IMR-90 (cell line): Measurements from ENCODE around the gene SLC9B2. TPM values are rescaled to one million over a fixed set of nuclear protein-coding genes. Genes with fewer than 3 reads are reported as not detected.

ENCODE experiments used
- ATAC-seq: fragments of 200-7000 bp; cut with Tn5 transposase; 2 replicates; pipeline ENCODE4 v1.9.1; 2020; ENCODE audit warnings: low read depth, mild to moderate bottlenecking, moderate library complexity
- BruUV-seq: library from RNA; stranded (reverse); fragments of 400-500 nt; replicated peaks from 2 replicates; lab custom pipeline; 2021; lab: Mats Ljungman, UMichigan
- CTCF ChIA-PET: fragments of 300-600 bp; formaldehyde crosslinking; extraction: SDS; loops from one replicate; lab custom pipeline; 2021; ENCODE audit warnings: antibody characterized with exemption; lab: Yijun Ruan, JAX
- POLR2A ChIA-PET: fragments of 300-600 bp; sonication (Branson Sonifier 250); formaldehyde crosslinking; loops from one replicate; lab custom pipeline; 2022; ENCODE audit warnings: antibody characterized with exemption; ENCODE audit not compliant: unreplicated experiment; lab: Charles Lee
- DNase-seq: peaks from one replicate; pipeline ENCODE4 v3.0.0; 2013
- H2AFZ ChIP-seq: replicated peaks from 2 replicates; pipeline ENCODE3; 2013; ENCODE audit warnings: low read length, mild to moderate bottlenecking; ENCODE audit not compliant: poor library complexity
- H2AK5ac ChIP-seq: 2 replicates; pipeline ENCODE4 v1.6.1; 2013; ENCODE audit warnings: low read depth, low read length, inconsistent platforms
- H2AK9ac ChIP-seq: replicated peaks from 2 replicates; pipeline ENCODE3; 2013; ENCODE audit warnings: mild to moderate bottlenecking, low read depth, low read length, moderate library complexity; ENCODE audit not compliant: poor library complexity
- H2BK120ac ChIP-seq: 2 replicates; pipeline ENCODE4 v1.6.1; 2013; ENCODE audit warnings: low read depth, low read length, inconsistent platforms
- H2BK15ac ChIP-seq: 3 replicates; pipeline ENCODE4 v1.6.1; 2013; ENCODE audit warnings: low read depth, low read length, inconsistent platforms
- H2BK20ac ChIP-seq: 2 replicates; pipeline ENCODE4 v1.6.1; 2013; ENCODE audit warnings: low read depth, mild to moderate bottlenecking, inconsistent platforms, low read length, moderate library complexity
- H2BK5ac ChIP-seq: 2 replicates; pipeline ENCODE4 v1.6.1; 2013; ENCODE audit warnings: mild to moderate bottlenecking, low read depth, low read length, inconsistent platforms; ENCODE audit not compliant: poor library complexity, severe bottlenecking
- H3K14ac ChIP-seq: replicated peaks from 2 replicates; pipeline ENCODE4 v1.6.1; 2013; ENCODE audit warnings: low read depth, low read length, inconsistent platforms
- H3K18ac ChIP-seq: 2 replicates; pipeline ENCODE4 v1.6.1; 2013; ENCODE audit warnings: low read depth, low read length, control low read depth
- H3K23ac ChIP-seq: 2 replicates; pipeline ENCODE4 v1.6.1; 2013; ENCODE audit warnings: low read depth, low read length, inconsistent platforms
- H3K27ac ChIP-seq: 2 replicates; pipeline ENCODE4 v1.5.1; 2013; ENCODE audit warnings: mild to moderate bottlenecking, control low read depth, low read length; ENCODE audit not compliant: insufficient read depth
- H3K27me3 ChIP-seq: 2 replicates; pipeline ENCODE4 v1.6.1; 2013; ENCODE audit warnings: low read length; ENCODE audit not compliant: control insufficient read depth, insufficient read depth
- H3K36me3 ChIP-seq: 2 replicates; pipeline ENCODE4 v1.6.1; 2013; ENCODE audit warnings: low read length, mixed read lengths; ENCODE audit not compliant: control insufficient read depth, insufficient read depth
- H3K4ac ChIP-seq: 2 replicates; pipeline ENCODE4 v1.6.1; 2013; ENCODE audit warnings: low read depth, low read length, inconsistent platforms
- H3K4me1 ChIP-seq: 2 replicates; pipeline ENCODE4 v1.6.1; 2013; ENCODE audit warnings: low read length, mixed read lengths; ENCODE audit not compliant: control insufficient read depth, insufficient read depth
- H3K4me2 ChIP-seq: 2 replicates; pipeline ENCODE4 v1.6.1; 2013; ENCODE audit warnings: low read depth, mild to moderate bottlenecking, control low read depth, low read length, moderate library complexity
- H3K4me3 ChIP-seq: 2 replicates; pipeline ENCODE4 v1.5.1; 2013; ENCODE audit warnings: low read depth, mild to moderate bottlenecking, control low read depth, low read length, moderate library complexity; ENCODE audit not compliant: insufficient read depth
- H3K56ac ChIP-seq: 2 replicates; pipeline ENCODE4 v1.6.1; 2013; ENCODE audit warnings: low read length, inconsistent platforms; ENCODE audit not compliant: insufficient read depth; ENCODE audit errors: extremely low read depth
- H3K79me1 ChIP-seq, 2 experiments: 2 replicates each; pipeline ENCODE4 v1.6.1; 2013; ENCODE audit warnings: low read length in 2 of 2, inconsistent platforms in 1 of 2, low read depth in 1 of 2
- H3K9ac ChIP-seq: 2 replicates; pipeline ENCODE4 v1.6.1; 2013; ENCODE audit warnings: low read depth, low read length, control low read depth
- H3K9me1 ChIP-seq: 2 replicates; pipeline ENCODE4 v1.6.1; 2013; ENCODE audit warnings: low read length, inconsistent platforms; ENCODE audit not compliant: insufficient read depth
- H3K9me3 ChIP-seq: 2 replicates; pipeline ENCODE4 v1.6.1; 2013; ENCODE audit warnings: low read length; ENCODE audit not compliant: control insufficient read depth, insufficient read depth
- H4K20me1 ChIP-seq: 2 replicates; pipeline ENCODE4 v1.6.1; 2013; ENCODE audit warnings: low read length, inconsistent platforms; ENCODE audit not compliant: insufficient read depth
- H4K5ac ChIP-seq: 2 replicates; pipeline ENCODE4 v1.6.1; 2013; ENCODE audit warnings: mild to moderate bottlenecking, low read depth, low read length, control low read depth
- H4K8ac ChIP-seq, 2 experiments: 2 replicates each; pipeline ENCODE4 v1.6.1; 2013; ENCODE audit warnings: low read depth in 2 of 2, low read length in 2 of 2, control low read depth in 1 of 2, inconsistent platforms in 1 of 2
- H4K91ac ChIP-seq: 2 replicates; pipeline ENCODE4 v1.6.1; 2013; ENCODE audit warnings: low read depth, low read length, inconsistent platforms; ENCODE audit not compliant: insufficient read depth
- BHLHE40 ChIP-seq: fragments of 150-350 bp; IDR thresholded peaks from 2 replicates; pipeline ENCODE4 v1.6.1; 2016; ENCODE audit warnings: mild to moderate bottlenecking, low read depth, low read length
- CEBPB ChIP-seq: IDR thresholded peaks from 2 replicates; pipeline ENCODE4 v1.6.1; 2012; ENCODE audit warnings: low read depth, low read length, improper control_type of control experiment
- CHD1 ChIP-seq: IDR thresholded peaks from 2 replicates; pipeline ENCODE4 v1.6.1; 2012; ENCODE audit warnings: low read depth, low read length, improper control_type of control experiment
- CTCF ChIP-seq: conservative IDR thresholded peaks from 2 replicates; pipeline ENCODE4 v1.5.1; 2012; ENCODE audit warnings: mild to moderate bottlenecking, low read depth, low read length, improper control_type of control experiment
- FOS ChIP-seq: fragments of 150-350 bp; IDR thresholded peaks from 2 replicates; pipeline ENCODE4 v1.6.1; 2016; ENCODE audit warnings: low read depth, low read length
- MAFK ChIP-seq: IDR thresholded peaks from 2 replicates; pipeline ENCODE4 v1.6.1; 2012; ENCODE audit warnings: low read depth, low read length, improper control_type of control experiment
- MAZ ChIP-seq: IDR thresholded peaks from 2 replicates; pipeline ENCODE4 v1.6.1; 2012; ENCODE audit warnings: low read depth, mild to moderate bottlenecking, low read length, improper control_type of control experiment, moderate library complexity, borderline replicate concordance
- NFE2L2 ChIP-seq: fragments of 150-350 bp; IDR thresholded peaks from 2 replicates; pipeline ENCODE4 v1.6.1; 2016; ENCODE audit warnings: low read depth, mild to moderate bottlenecking, low read length
- POLR2A ChIP-seq: IDR thresholded peaks from 2 replicates; pipeline ENCODE4 v1.6.1; 2012; ENCODE audit warnings: mild to moderate bottlenecking, low read depth, low read length
- RAD21 ChIP-seq: IDR thresholded peaks from 2 replicates; pipeline ENCODE4 v1.6.1; 2012; ENCODE audit warnings: low read length, improper control_type of control experiment
- RCOR1 ChIP-seq: IDR thresholded peaks from 2 replicates; pipeline ENCODE4 v1.6.1; 2012; ENCODE audit warnings: mild to moderate bottlenecking, low read length, improper control_type of control experiment; ENCODE audit not compliant: insufficient replicate concordance
- RFX5 ChIP-seq: IDR thresholded peaks from 2 replicates; pipeline ENCODE4 v1.8.0; 2012; ENCODE audit warnings: low read depth, mild to moderate bottlenecking, low read length, moderate library complexity
- SMC3 ChIP-seq: fragments of 150-350 bp; IDR thresholded peaks from 2 replicates; pipeline ENCODE4 v1.6.1; 2016; ENCODE audit warnings: low read depth, mild to moderate bottlenecking, antibody characterized with exemption, low read length, moderate library complexity
- USF2 ChIP-seq: fragments of 150-350 bp; IDR thresholded peaks from 2 replicates; pipeline ENCODE4 v1.6.1; 2017; ENCODE audit warnings: mild to moderate bottlenecking, antibody characterized with exemption, low read length, low read depth
- WGBS, 2 experiments: methylation state at CpG; one replicate each; pipeline versions ENCODE4 v1.1.5 to v1.1.7; 2013; ENCODE audit warnings: missing lambda C conversion rate in 2 of 2; ENCODE audit not compliant: insufficient read length in 1 of 2; ENCODE audit errors: extremely low coverage in 2 of 2; 5-methylcytosine and 5-hydroxymethylcytosine counted together
- dilution Hi-C: fragments of 300-500 bp; cut with HindIII; formaldehyde crosslinking; loops from one replicate; pipeline ENCODE4 v1.14.3; 2018; ENCODE audit warnings: low sequenced_read_pairs; ENCODE audit not compliant: unreplicated experiment
- in situ Hi-C: fragments of 300-500 bp; cut with MboI; formaldehyde crosslinking; loops from 3 replicates; pipeline ENCODE4 v1.14.3; 2019; ENCODE audit warnings: low sequenced_read_pairs, inconsistent platforms, mixed read lengths
- intact Hi-C: fragments of 100-400 bp; cut with micrococcal nuclease; formaldehyde crosslinking; loops from 2 replicates; pipeline ENCODE4 v1.10.0; 2022
- polyA plus RNA-seq, 3 experiments: library from polyadenylated mRNA; depleted of rRNA; stranded (reverse); fragments of >200 nt; gene quantifications; 2 replicates each; pipeline ENCODE4 v1.2.3, GENCODE V29; 2012; ENCODE audit warnings: low replicate concordance in 1 of 3
- total RNA-seq: library from RNA; depleted of rRNA; stranded (reverse); fragments of >200 nt; gene quantifications from 2 replicates; pipeline ENCODE4 v1.2.3, GENCODE V29; 2012
- TF ChIP-seq, protein P1 (sequence below): fragments of 150-350 bp; IDR thresholded peaks from 2 replicates; pipeline ENCODE4 v1.6.1; 2016; ENCODE audit warnings: low read depth, mild to moderate bottlenecking, low read length, moderate library complexity, borderline replicate concordance

The SLC9B2 gene
- total and polyA plus RNA-seq, 2 of the 4 experiments (the other 2 are of a cell fraction) = 5.7 to 9.0 TPM

- Histone ChIP-seq H3K27me3 (no peaks in the 10 kb centered on the region), H4K91ac (no peak overlapping the region), H3K4ac (no peak overlapping the region; the same call in 1 of the 2 replicates), H3K9me3 (no peaks in the 10 kb centered on the region), H2BK15ac (no peak overlapping the region), H4K20me1 (no peaks in the 10 kb centered on the region), H2AFZ (no peak overlapping the region), H3K9me1 (peaks cover 6% of the 10 kb centered on the region; the same call in 1 of the 2 replicates), H2AK5ac (0 out of 2 replicates have a peak overlapping the region, but pooled peaks have one; percentile 25), H3K9ac (no peak overlapping the region), H3K4me1 (peaks cover 2% of the 10 kb centered on the region; the same call in 1 of the 2 replicates), H3K18ac (no peak overlapping the region), H3K4me3 (no peak overlapping the region), H3K36me3 (no peaks in the 10 kb centered on the region; the same call in 1 of the 2 replicates), H3K79me1 (peaks cover 13 to 17% of the 10 kb centered on the region in 2 experiments), H2BK5ac (no peak overlapping the region), H3K56ac (no peak overlapping the region), H2BK120ac (no peak overlapping the region), H4K5ac (no peak overlapping the region), H4K8ac (no peak overlapping the region), H3K14ac (0 out of 2 replicates have a peak overlapping the region, but pooled peaks have one; percentile 2), H3K27ac (no peak overlapping the region), H2BK20ac (no peak overlapping the region), H2AK9ac (no peak overlapping the region), H3K4me2 (peak overlapping the region; percentile 95), H3K23ac (peak overlapping the region; percentile 64)
- intact Hi-C loops = loop anchor here (5.0 kb wide), 2 partner anchors 58 to 453 kb away; partner anchors contain the start of gene SLC9B1
- BruUV-seq = no TSS peak
- peak; percentile 52 for DNase-seq
- ChIA-PET CTCF (interaction anchor here (0.9 kb wide), 1 partner anchor 23 kb away, joined by 3 read pairs; no protein-coding TSS in a partner anchor), POLR2A (interaction anchor here (0.5 kb wide), 1 partner anchor 663 kb away, joined by 3 read pairs; no protein-coding TSS in a partner anchor)
- in situ Hi-C loops = no loop called here
- no peak for ATAC-seq
- dilution Hi-C loops = no loop called here
- no CpG with 5 or more reads among the region's 9 CpGs for WGBS, 2 experiments
- TF ChIP-seq CHD1 = no peak
- TF ChIP-seq CTCF = no peak
- TF ChIP-seq NFE2L2 = no peak
- no peak for TF ChIP-seq MAFK
- TF ChIP-seq MAZ = no peak
- TF ChIP-seq BHLHE40 = no peak
- TF ChIP-seq RFX5 = no peak
- no peak for TF ChIP-seq POLR2A
- TF ChIP-seq SMC3 = no peak
- TF ChIP-seq RCOR1 = no peak
- TF ChIP-seq FOS = no peak
- TF ChIP-seq CEBPB = no peak
- no peak for TF ChIP-seq RAD21
- no peak for TF ChIP-seq USF2
- TF ChIP-seq, protein P1, sequence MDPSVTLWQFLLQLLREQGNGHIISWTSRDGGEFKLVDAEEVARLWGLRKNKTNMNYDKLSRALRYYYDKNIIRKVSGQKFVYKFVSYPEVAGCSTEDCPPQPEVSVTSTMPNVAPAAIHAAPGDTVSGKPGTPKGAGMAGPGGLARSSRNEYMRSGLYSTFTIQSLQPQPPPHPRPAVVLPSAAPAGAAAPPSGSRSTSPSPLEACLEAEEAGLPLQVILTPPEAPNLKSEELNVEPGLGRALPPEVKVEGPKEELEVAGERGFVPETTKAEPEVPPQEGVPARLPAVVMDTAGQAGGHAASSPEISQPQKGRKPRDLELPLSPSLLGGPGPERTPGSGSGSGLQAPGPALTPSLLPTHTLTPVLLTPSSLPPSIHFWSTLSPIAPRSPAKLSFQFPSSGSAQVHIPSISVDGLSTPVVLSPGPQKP = no peak
Measured at GRCh38 chr4:103074744-103075434, 1.7 kb downstream of the SLC9B2 start.
